ENCODE data around the gene CHRNB2. TPM values are rescaled to one million over a fixed set of nuclear protein-coding genes. Genes with fewer than 3 reads are reported as not detected.

Gene CHRNB2
- total and polyA plus RNA-seq, 2 of the 4 experiments (the other 2 are of a cell fraction), result under 0.01 to 0.03 TPM

GRCh38 chr1:154594811-154595210, 27.2 kb downstream of the CHRNB2 start:
- no peak overlapping the region for H4K8ac ChIP-seq (ENCODE audit: low read depth in 2 of 2, low read length in 2 of 2)
- TF ChIP-seq RFX5 (IDR thresholded peaks at IDR 0.05; ENCODE audit: low read depth, low read length) (no peak), MXI1 (IDR thresholded peaks at IDR 0.05; ENCODE audit: borderline replicate concordance, low read depth, low read length) (no peak), CEBPB (IDR thresholded peaks at IDR 0.05; ENCODE audit: low read depth, low read length) (no peak), SMC3 (IDR thresholded peaks at IDR 0.05; ENCODE audit: low read depth, low read length) (no peak), RAD21 (IDR thresholded peaks at IDR 0.05; ENCODE audit: low read length) (no peak), CHD1 (IDR thresholded peaks at IDR 0.05; ENCODE audit: low read depth, low read length) (no peak), MAFK (IDR thresholded peaks at IDR 0.05; ENCODE audit: low read depth, low read length) (no peak), POLR2A (IDR thresholded peaks at IDR 0.05; ENCODE audit: low read depth, low read length) (no peak), FOS (IDR thresholded peaks at IDR 0.05; ENCODE audit: low read depth, low read length) (no peak), CTCF (conservative IDR thresholded peaks at IDR 0.05; ENCODE audit: low read depth, low read length) (no peak), BHLHE40 (IDR thresholded peaks at IDR 0.05; ENCODE audit: low read depth, low read length) (no peak), NFE2L2 (IDR thresholded peaks at IDR 0.05; ENCODE audit: low read depth, low read length) (no peak), RCOR1 (IDR thresholded peaks at IDR 0.05; ENCODE audit: insufficient replicate concordance, low read length) (no peak)
- TF ChIP-seq, protein P1, sequence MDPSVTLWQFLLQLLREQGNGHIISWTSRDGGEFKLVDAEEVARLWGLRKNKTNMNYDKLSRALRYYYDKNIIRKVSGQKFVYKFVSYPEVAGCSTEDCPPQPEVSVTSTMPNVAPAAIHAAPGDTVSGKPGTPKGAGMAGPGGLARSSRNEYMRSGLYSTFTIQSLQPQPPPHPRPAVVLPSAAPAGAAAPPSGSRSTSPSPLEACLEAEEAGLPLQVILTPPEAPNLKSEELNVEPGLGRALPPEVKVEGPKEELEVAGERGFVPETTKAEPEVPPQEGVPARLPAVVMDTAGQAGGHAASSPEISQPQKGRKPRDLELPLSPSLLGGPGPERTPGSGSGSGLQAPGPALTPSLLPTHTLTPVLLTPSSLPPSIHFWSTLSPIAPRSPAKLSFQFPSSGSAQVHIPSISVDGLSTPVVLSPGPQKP (IDR thresholded peaks at IDR 0.05; ENCODE audit: borderline replicate concordance, low read depth, low read length), result no peak
- H3K56ac ChIP-seq (ENCODE audit: extremely low read depth, insufficient read depth, low read length), result no peak overlapping the region
- BruUV-seq (replicated peaks), result no TSS peak
- peaks cover 57% of the 10 kb centered on the region for H3K36me3 ChIP-seq (ENCODE audit: control insufficient read depth, insufficient read depth, low read length)
- H3K18ac ChIP-seq (ENCODE audit: low read depth, low read length), result no peak overlapping the region
- DNase-seq, result no peak
- H4K5ac ChIP-seq (ENCODE audit: low read depth, low read length), result no peak overlapping the region
- no peak overlapping the region for H3K14ac ChIP-seq (replicated peaks; ENCODE audit: low read depth, low read length)
- ChIA-PET POLR2A (ENCODE audit: unreplicated experiment) (no interaction called here), CTCF (interaction anchor here (0.7 kb wide), 1 partner anchor 11 kb away, joined by 3 read pairs; no protein-coding TSS in a partner anchor)
- H2BK20ac ChIP-seq (ENCODE audit: low read depth, low read length), result no peak overlapping the region
- ATAC-seq (ENCODE audit: low read depth), result no peak
- H2AK5ac ChIP-seq (ENCODE audit: low read depth, low read length), result no peak overlapping the region
- H3K9me3 ChIP-seq (ENCODE audit: control insufficient read depth, insufficient read depth, low read length), result no peaks in the 10 kb centered on the region
- no peak overlapping the region for H2AK9ac ChIP-seq (replicated peaks; ENCODE audit: low read depth, low read length, poor library complexity)
- dilution Hi-C loops (cut with HindIII; ENCODE audit: low sequenced_read_pairs, unreplicated experiment), result no loop called here
- no peak overlapping the region for H2AFZ ChIP-seq (replicated peaks; ENCODE audit: low read length, poor library complexity)
- WGBS, 2 experiments (ENCODE audit: extremely low coverage in 2 of 2, insufficient read length in 1 of 2), result no CpG with 5 or more reads among the region's 7 CpGs
- no peak overlapping the region for H3K4me2 ChIP-seq (ENCODE audit: low read depth, low read length)
- H3K4me1 ChIP-seq (ENCODE audit: control insufficient read depth, insufficient read depth, low read length), result peaks cover 19% of the 10 kb centered on the region
- no peak overlapping the region for H3K23ac ChIP-seq (ENCODE audit: low read depth, low read length)
- in situ Hi-C loops (cut with MboI; ENCODE audit: low sequenced_read_pairs), result no loop called here
- no peak overlapping the region for H4K91ac ChIP-seq (ENCODE audit: insufficient read depth, low read depth, low read length)
- intact Hi-C loops (cut with micrococcal nuclease), result no loop called here
- H3K27ac ChIP-seq (ENCODE audit: insufficient read depth, low read length), result no peak overlapping the region
- peaks cover 55% of the 10 kb centered on the region for H4K20me1 ChIP-seq (ENCODE audit: insufficient read depth, low read length)
- peaks cover 30 to 80% of the 10 kb centered on the region in 2 experiments for H3K79me1 ChIP-seq (ENCODE audit: low read depth in 1 of 2, low read length in 2 of 2)
- no peak overlapping the region for H2BK15ac ChIP-seq (ENCODE audit: low read depth, low read length)
- no peak overlapping the region for H2BK120ac ChIP-seq (ENCODE audit: low read depth, low read length)
- no peak overlapping the region for H2BK5ac ChIP-seq (ENCODE audit: low read depth, low read length, poor library complexity, severe bottlenecking)
- H3K4ac ChIP-seq (ENCODE audit: low read depth, low read length), result no peak overlapping the region
- no peak overlapping the region for H3K9ac ChIP-seq (ENCODE audit: low read depth, low read length)
- peaks cover 46% of the 10 kb centered on the region; the same call in 1 of the 2 replicates for H3K9me1 ChIP-seq (ENCODE audit: insufficient read depth, low read length)
- no peaks in the 10 kb centered on the region for H3K27me3 ChIP-seq (ENCODE audit: control insufficient read depth, insufficient read depth, low read length)
- H3K4me3 ChIP-seq (ENCODE audit: insufficient read depth, low read depth, low read length), result no peak overlapping the region
